AG04449 (cell line): Measurements from ENCODE around the gene SOD3.

Source experiments
- CTCF ChIA-PET: fragments of 350-600 bp; formaldehyde crosslinking; extraction: SDS; loops from one replicate; lab custom pipeline; 2021; ENCODE audit warnings: antibody characterized with exemption; lab: Yijun Ruan, JAX
- POLR2A ChIA-PET: fragments of 400-600, 350-600 bp; formaldehyde crosslinking; extraction: SDS; loops from one replicate; lab custom pipeline; 2020; ENCODE audit warnings: antibody characterized with exemption, inconsistent platforms; lab: Yijun Ruan, JAX
- DNase-seq: peaks from one replicate; pipeline ENCODE4 v3.0.0-alpha.2; 2010; ENCODE audit warnings: low read depth, low spot score
- H3K4me3 ChIP-seq: 2 replicates; pipeline ENCODE4 v1.5.1; 2011; ENCODE audit warnings: low read depth, mild to moderate bottlenecking, control low read depth, low read length
- CTCF ChIP-seq: IDR thresholded peaks from one replicate; pipeline ENCODE4 v1.5.1; 2011; ENCODE audit warnings: mild to moderate bottlenecking, moderate library complexity, low read length, control low read depth, inconsistent platforms; ENCODE audit not compliant: insufficient read depth; ENCODE audit errors: missing control alignments

The SOD3 gene

GRCh38 chr4:24794916-24795665, at the start of gene SOD3:
SOD3 (plus strand) TSS chr4:24795573; CDS start chr4:24799522, 3,949 bp downstream.
- peak within 1 kb of the TSS; percentile 39 for H3K4me3 ChIP-seq
- no peak for TF ChIP-seq CTCF
- ChIA-PET CTCF (interaction anchor here (0.7 to 1.3 kb wide), 4 partner anchors 14 to 320 kb away, joined by 3 to 5 read pairs (median 4); no protein-coding TSS in a partner anchor), POLR2A (no interaction called here)
- no peak for DNase-seq

- TF ChIP-seq CTCF: no peak
- no peak for DNase-seq
- H3K4me3 ChIP-seq: no peak overlapping the region
- ChIA-PET POLR2A (no interaction called here), CTCF (no interaction called here)
Observed at GRCh38 chr4:24747234-24747975, 48.0 kb upstream of the SOD3 start.

GRCh38 chr4:24748023-24748422, 47.4 kb upstream of the SOD3 start:
- no peak overlapping the region for H3K4me3 ChIP-seq
- ChIA-PET POLR2A (no interaction called here), CTCF (no interaction called here)
- no peak for TF ChIP-seq CTCF
- no peak for DNase-seq

GRCh38 chr4:24748758-24749350, 46.5 kb upstream of the SOD3 start:
- DNase-seq: no peak
- POLR2A ChIA-PET: no interaction called here
- H3K4me3 ChIP-seq: no peak overlapping the region
- TF ChIP-seq CTCF: no peak
- CTCF ChIA-PET: no interaction called here

- CTCF ChIA-PET: no interaction called here
- DNase-seq: no peak
- no peak overlapping the region for H3K4me3 ChIP-seq
- POLR2A ChIA-PET: no interaction called here
- no peak for TF ChIP-seq CTCF
Observed at GRCh38 chr4:24750106-24750505, 45.3 kb upstream of the SOD3 start.
